Stimulated activated CD8-positive, alpha-beta memory T cell treated with anti-CD3 and anti-CD28 coated beads, Interleukin-7, amount 100 ng/mL, for 24 hours (primary cell): ENCODE results near the gene PYCR2.
"Not testable (repeated sequence)": the region's sequence is repeated elsewhere in the genome, so short reads cannot be mapped to it uniquely, and the experiment has no call there.

ENCODE experiments used
- DNase-seq: peaks from one replicate; pipeline ENCODE4 v3.0.0-alpha.2; 2020; ENCODE audit warnings: low read depth

The PYCR2 gene

GRCh38 chr1:225890346-225891228 lies 33.5 kb downstream of the PYCR2 start:
- DNase-seq: no peak

- DNase-seq: no peak
These were observed 34.3 kb downstream of the PYCR2 start for GRCh38 chr1:225889743-225890142.

GRCh38 chr1:225888898-225889601 lies 35.0 kb downstream of the PYCR2 start, which contains the start of gene LEFTY1:
LEFTY1 (minus strand) TSS chr1:225889146; CDS start chr1:225889066, 80 bp downstream.
- DNase-seq: no peak

GRCh38 chr1:225888289-225888897 lies 35.7 kb downstream of the PYCR2 start:
- DNase-seq: no peak

GRCh38 chr1:225887554-225888288 lies 36.3 kb downstream of the PYCR2 start:
- DNase-seq: not testable (repeated sequence)

- no peak for DNase-seq
These were observed 37.1 kb downstream of the PYCR2 start for GRCh38 chr1:225887030-225887314.

GRCh38 chr1:225886159-225887029 lies 37.7 kb downstream of the PYCR2 start:
- no peak for DNase-seq

GRCh38 chr1:225885336-225885735 lies 38.7 kb downstream of the PYCR2 start:
- DNase-seq: no peak

GRCh38 chr1:225883616-225884265 lies 40.3 kb downstream of the PYCR2 start:
- DNase-seq: no peak

GRCh38 chr1:225882694-225883615 lies 41.1 kb downstream of the PYCR2 start:
- no peak for DNase-seq

- DNase-seq: peak; percentile 72
These were observed 41.9 kb downstream of the PYCR2 start, which contains the start of gene TMEM63A for GRCh38 chr1:225881959-225882693. TMEM63A (minus strand) TSS chr1:225882380; CDS start chr1:225877580, 4,800 bp downstream.

- DNase-seq: no peak
These were observed 42.7 kb downstream of the PYCR2 start for GRCh38 chr1:225881081-225881958.

GRCh38 chr1:225880636-225881035 lies 43.4 kb downstream of the PYCR2 start:
- no peak for DNase-seq

- DNase-seq: no peak
These were observed 43.8 kb downstream of the PYCR2 start for GRCh38 chr1:225880222-225880588.

- DNase-seq: no peak
These were observed 44.4 kb downstream of the PYCR2 start for GRCh38 chr1:225879521-225880221.

GRCh38 chr1:225878282-225878681 lies 45.8 kb downstream of the PYCR2 start:
- DNase-seq: no peak

- DNase-seq: no peak
These were observed 46.5 kb downstream of the PYCR2 start for GRCh38 chr1:225877580-225877979.
